Renal cortical epithelial cell (primary cell): ENCODE measurements around the gene SCYGR4. TPM values are rescaled to one million over a fixed set of nuclear protein-coding genes. Genes with fewer than 3 reads are reported as not detected.
"Not testable (repeated sequence)": the region's sequence is repeated elsewhere in the genome, so short reads cannot be mapped to it uniquely, and the experiment has no call there.

Experiments
- DNase-seq: peaks from one replicate; pipeline ENCODE4 v3.0.0-alpha.2; 2011; ENCODE audit warnings: low read depth
- total RNA-seq: library from RNA; depleted of rRNA; stranded (reverse); fragments of >200 nt; gene quantifications from 2 replicates; pipeline ENCODE4 v1.2.3, GENCODE V29; 2014

SCYGR4 gene
- total RNA-seq, result not detected in 2 replicates

- no peak for DNase-seq
Observed at GRCh38 chr2:227617316-227618230, at the start of gene SCYGR4. Gene SCYGR4 (plus strand): TSS chr2:227617498. CDS start chr2:227617498, 0 bp downstream.

DNA sequence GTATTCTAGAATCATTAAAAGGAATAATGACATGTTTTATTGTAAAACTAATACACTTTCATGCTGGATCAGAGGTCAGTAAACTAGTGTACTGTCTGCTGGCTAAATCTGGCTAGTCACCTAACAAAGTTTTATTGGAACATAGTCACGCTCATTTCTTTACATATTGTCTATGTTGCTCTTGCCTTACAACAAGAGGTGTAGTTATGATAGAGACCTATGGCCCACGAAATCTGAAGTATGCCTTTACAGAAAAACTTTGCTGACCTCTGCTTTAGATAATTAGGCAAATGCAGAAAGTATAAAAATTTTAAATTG lies 48.5 kb upstream of the SCYGR4 start:
- DNase-seq, result no peak

DNA sequence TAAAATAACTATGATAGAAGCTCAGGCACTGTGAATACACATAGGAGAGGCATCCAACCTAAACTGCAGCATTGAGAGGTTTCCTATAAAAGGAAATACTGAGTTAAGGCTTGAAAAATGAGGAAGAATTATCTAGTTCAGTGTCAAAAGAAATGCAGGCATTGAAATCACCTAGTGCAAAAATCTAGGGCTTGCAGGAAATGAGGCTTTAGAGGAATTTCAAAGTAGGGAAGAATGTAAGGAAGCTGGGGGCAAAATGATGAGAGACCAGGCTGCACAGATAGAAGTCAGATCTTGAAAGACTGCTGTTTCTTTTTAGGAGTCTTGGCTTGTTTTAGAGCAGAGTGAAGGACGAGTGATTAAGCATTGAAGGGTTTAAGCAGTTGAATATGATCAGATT lies 46.7 kb upstream of the SCYGR4 start:
- DNase-seq, result no peak

GRCh38 chr2:227576110-227576509 lies 41.2 kb upstream of the SCYGR4 start:
- DNase-seq, result no peak

GRCh38 chr2:227576812-227577211 lies 40.5 kb upstream of the SCYGR4 start:
- DNase-seq, result no peak

- DNase-seq, result no peak
Observed at GRCh38 chr2:227577555-227577954, 39.7 kb upstream of the SCYGR4 start.

DNA sequence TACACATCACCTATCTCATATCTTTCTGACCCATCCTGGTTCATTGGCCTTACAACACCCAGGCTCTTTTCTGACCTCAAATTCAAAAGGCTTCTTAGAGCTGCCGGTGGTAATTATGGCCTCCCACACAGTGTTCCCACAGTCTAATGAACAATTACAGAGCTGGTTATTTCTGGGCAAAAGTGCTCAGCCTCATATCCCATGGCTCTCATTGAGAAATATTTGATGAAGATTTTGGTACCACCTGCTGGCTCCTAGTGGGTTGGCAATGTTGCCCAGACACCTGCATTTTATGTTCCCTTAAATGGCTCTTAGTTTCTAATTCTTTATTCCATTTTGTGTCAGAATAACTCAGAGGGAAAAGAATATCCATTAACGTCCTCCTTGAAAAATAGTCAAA lies 38.7 kb upstream of the SCYGR4 start:
- peak; percentile 64 for DNase-seq

- DNase-seq, result no peak
Observed at GRCh38 chr2:227579791-227580190, 37.5 kb upstream of the SCYGR4 start.

DNA sequence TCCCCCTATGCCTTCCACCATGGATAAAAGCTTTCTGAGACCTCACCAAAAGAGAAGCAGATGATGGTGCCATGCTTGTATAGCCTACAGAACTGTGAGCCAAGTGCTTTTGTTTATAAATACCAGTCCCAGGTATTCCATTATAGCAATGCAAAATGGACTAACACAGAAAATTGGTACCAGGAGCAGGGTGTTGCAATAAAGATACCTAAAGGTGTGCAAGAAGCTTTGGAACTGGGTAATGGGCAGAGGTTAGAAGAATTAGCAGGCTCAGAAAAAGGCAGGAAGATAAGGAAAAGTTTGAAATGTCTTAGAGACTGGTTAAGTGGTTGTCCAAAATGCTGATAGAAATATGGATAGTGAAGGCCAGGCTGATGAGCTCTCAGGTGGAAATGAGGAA lies 34.9 kb upstream of the SCYGR4 start:
- no peak for DNase-seq

- DNase-seq, result no peak
Observed at GRCh38 chr2:227592694-227593387, 24.5 kb upstream of the SCYGR4 start.

GRCh38 chr2:227595797-227596196 lies 21.5 kb upstream of the SCYGR4 start:
- DNase-seq, result no peak

DNA sequence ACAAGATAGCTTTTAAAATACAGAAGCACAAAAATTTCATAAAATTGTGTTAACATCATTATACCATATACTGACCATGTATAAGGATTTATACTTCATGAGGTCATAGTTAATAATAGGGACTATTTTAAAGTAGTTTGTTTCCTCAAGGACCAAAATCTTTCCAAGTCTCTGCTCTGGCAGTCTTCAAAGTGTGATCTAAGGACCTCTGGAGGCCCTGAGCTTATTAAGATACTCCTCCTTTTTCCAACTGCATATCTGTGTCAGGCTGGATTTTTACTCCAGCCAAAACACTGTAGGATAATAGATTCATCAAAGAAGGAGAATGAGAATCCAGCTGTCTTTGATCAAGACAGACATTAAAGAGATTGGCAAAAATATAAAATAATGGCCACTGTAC lies 20.3 kb upstream of the SCYGR4 start:
- DNase-seq, result no peak

- peak; percentile 48 for DNase-seq
Observed at GRCh38 chr2:227597998-227598397, 19.3 kb upstream of the SCYGR4 start.

DNA sequence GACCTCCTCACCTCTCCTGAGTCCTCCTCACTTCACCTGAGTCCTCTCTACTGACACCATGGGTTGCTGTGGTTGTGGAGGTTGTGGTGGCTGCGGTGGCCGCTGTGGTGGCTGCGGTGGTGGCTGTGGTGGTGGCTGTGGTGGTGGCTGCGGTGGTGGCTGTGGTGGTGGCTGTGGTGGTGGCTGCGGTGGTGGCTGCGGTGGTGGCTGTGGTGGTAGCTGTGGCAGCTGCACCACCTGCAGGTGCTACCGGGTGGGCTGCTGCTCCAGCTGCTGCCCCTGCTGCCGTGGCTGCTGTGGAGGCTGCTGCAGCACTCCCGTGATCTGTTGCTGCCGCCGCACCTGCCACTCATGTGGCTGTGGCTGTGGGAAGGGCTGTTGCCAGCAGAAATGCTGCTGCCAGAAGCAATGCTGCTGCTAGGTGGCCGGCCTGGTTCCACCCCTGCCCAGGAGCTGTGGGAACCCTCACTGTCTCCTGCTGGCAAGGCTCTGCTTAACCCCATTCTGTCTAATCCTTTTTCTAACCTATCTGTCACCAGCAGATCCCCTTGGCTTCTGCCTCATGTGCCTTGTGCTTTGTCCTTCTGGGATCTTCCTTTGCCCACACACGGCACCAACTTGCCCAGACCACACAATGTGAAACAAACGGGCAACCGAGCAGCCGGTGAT lies 18.3 kb upstream of the SCYGR4 start, which contains the start of gene SCYGR2:
SCYGR2 (plus strand) TSS at position 59 of the 669 bp plus-strand sequence; CDS start at position 59, 0 bp downstream.
- not testable (repeated sequence) for DNase-seq

DNA sequence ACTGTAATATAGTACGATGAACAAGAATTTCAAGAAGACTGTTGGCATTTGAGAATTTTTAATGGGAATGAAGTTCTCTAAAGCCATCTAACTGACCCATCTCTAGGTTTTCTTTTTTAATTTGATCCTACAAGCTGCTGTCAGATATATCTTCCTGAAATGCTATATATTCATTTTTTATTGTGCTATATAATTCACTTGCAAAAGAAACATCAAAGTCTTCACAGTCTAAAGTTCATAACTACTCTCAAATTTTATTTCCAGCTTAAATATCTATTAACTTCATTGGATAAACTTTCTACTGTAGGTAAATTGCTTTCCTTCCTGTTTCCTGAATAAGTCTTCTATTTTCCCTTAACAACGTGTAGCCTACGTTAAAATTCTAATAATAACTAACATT lies 14.9 kb upstream of the SCYGR4 start:
- DNase-seq, result no peak

DNA sequence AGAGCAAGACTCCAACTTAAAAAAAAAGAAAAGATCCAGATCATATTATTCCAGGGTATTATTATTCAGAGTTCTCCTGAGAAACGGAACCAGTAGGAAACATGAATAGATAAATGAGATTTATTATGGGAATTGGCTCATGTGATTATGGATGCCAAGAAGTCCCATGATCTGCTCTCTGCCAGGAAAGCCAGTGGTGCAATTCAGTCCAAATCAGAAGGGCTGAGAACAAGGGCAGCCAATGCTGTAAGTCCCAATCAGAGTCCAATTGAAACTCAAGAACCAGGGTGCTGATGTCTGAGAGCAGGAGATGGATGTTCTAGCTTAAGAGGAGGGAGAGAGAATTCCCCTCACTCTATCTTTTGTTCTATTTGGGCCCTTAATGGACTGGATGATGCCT lies 10.8 kb upstream of the SCYGR4 start:
- no peak for DNase-seq

DNA sequence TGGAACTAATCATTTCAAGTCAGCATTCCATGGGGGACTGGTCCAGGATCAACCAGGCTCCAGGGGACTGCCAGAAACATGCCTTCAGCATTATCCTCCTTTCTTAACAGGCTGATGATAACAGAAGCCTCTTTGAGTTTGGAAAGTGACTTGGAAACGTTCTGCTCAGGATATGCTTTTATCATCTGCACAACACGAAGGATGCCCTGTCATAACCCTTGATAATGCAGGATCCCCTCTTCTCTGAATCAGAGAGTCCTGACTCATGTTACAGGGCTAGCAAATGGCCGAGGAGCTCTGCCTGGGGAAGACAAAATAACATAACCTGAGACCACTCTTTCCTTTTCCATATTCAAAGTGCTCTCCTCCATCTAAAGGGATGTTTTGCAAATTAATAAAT lies 9.4 kb upstream of the SCYGR4 start:
- no peak for DNase-seq

DNA sequence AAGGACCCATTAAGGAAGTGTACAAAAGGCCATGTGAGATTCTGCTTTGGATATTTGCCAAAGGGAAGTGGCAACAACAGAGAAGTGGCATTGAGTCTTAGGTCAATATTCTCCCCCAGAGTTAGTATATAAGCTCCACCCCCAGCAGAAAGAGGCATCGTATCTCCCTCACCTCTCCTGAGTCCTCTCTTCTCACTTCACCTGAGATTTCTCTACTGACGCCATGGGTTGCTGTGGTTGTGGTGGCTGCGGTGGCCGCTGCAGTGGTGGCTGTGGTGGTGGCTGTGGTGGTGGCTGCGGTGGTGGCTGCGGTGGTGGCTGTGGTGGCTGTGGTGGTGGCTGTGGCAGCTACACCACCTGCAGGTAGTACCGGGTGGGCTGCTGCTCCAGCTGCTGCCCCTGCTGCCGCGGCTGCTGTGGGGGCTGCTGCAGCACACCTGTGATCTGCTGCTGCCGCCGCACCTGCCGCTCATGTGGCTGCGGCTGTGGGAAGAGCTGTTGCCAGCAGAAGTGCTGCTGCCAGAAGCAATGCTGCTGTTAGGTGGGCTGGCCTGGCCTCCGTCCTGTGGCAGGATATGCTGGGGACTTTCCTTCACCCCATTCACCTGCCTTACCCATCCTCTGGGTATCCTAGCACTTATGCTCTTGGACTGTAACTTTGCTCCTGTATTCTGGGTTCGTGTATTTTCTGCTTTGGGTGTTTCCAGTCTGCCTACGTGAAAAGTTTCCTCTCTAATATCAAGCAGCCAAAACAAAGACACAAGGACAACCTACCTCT lies 8.5 kb upstream of the SCYGR4 start:
- no peak for DNase-seq

DNA sequence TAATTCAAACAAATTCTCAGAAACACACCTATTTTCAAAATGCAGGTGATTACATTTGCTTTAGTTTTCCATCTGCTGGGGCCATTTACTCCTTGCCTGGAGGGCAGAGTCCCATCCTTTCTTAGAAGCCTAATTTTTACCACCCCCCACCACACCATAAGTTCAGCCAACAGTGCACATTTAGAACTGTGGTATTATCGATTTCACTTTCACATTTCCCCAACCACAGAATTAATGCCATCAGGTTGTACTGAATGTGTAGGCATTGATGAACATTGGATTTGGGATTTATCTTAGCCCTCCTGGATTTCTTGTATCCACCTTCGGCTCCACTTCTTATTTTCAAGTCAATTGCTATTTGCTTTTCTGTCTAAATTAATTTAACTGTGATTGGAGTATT lies 7.2 kb upstream of the SCYGR4 start:
- no peak for DNase-seq

- DNase-seq, result no peak
Observed at GRCh38 chr2:227612546-227613271, 4.6 kb upstream of the SCYGR4 start.

DNA sequence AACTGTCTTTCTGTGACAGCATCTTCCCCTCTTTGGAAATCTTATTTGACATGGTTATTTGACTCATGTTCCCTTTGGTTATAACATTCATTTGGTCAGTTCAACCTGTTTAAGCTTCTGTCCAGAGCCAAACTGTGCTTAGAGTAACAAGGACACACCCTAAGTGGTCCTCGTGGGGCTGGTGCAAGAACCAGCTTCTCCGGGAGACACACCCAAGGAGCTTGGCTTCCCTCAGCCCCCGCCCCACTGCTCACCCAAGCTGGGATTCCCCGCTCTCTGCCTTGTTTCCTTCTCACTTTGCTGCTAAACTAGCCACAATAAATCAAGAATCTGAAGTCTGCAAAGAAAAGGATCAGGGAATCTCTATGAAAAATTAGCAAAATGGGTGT lies 4.0 kb upstream of the SCYGR4 start:
- no peak for DNase-seq
